Sigmoid colon (tissue), 4 donors: Measurements from ENCODE around the gene ROR1.

Source experiments
- CTCF ChIP-seq, 4 experiments: fragments of 450-650 bp in 3 of 4; fragments of 200-600 bp in 1 of 4; IDR thresholded peaks; one replicate each; pipeline ENCODE4 v1.5.1; 2016 to 2019; ENCODE audit warnings: antibody characterized with exemption in 4 of 4, mild to moderate bottlenecking in 3 of 4, moderate library complexity in 2 of 4
- EP300 ChIP-seq, 4 donors: sonication (generic); formaldehyde crosslinking; IDR thresholded peaks; one replicate each; pipeline ENCODE4 v1.6.1; 2017; ENCODE audit warnings: antibody characterized with exemption in 4 of 4
- POLR2A ChIP-seq, 2 donors: fragments of 450-650 bp; IDR thresholded peaks; one replicate each; pipeline ENCODE4 v1.6.1; 2016; ENCODE audit warnings: antibody characterized with exemption in 2 of 2, mild to moderate bottlenecking in 2 of 2, moderate library complexity in 2 of 2
- POLR2AphosphoS5 ChIP-seq, 4 donors: sonication (generic); formaldehyde crosslinking; IDR thresholded peaks; one replicate each; pipeline ENCODE4 v1.6.1; 2017; ENCODE audit warnings: antibody characterized with exemption in 4 of 4

GRCh38 chr1:63903947-63904610 is 130.3 kb downstream of the ROR1 start:
- TF ChIP-seq CTCF (IDR thresholded peaks at IDR 0.05) (no peak), EP300 (IDR thresholded peaks at IDR 0.05) (no peak), POLR2AphosphoS5 (IDR thresholded peaks at IDR 0.05) (no peak), POLR2A (IDR thresholded peaks at IDR 0.05) (no peak)
